Measurements from ENCODE around the gene CREB1. TPM values are rescaled to one million over a fixed set of nuclear protein-coding genes. Genes with fewer than 3 reads are reported as not detected.

The CREB1 gene
- total and polyA plus RNA-seq, 2 donors (not counting 1 experiment from before 2014, with no cell fraction given): 37.7 to 47.4 TPM

DNA sequence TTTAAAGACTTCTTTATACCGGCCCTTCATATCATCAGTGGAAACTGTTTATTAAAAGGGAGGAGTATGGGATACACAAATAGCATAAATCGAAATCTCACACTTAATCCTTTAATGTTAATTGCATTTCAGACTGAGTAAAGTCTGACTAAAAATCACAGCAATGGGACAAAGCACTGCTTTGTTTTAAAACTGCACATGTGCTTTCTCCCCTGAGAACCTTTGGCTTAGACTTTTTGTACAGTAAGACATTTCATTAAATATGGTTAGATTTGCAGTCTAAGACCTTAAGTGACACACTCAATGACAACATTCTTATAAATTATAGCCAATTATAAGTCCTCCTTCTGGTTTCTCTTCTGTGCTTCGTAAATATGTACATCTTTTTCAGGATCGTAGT is 83.0 kb downstream of the CREB1 start:
- H3K36me3 ChIP-seq (ENCODE audit: control insufficient read depth, insufficient read depth, low read length): no peaks in the 10 kb centered on the region
- H2AFZ ChIP-seq (ENCODE audit: low read length): no peak overlapping the region
- DNase-seq (ENCODE audit: low read depth in 2 of 2): no peak
- peaks cover 8% of the 10 kb centered on the region for H3K4me1 ChIP-seq (ENCODE audit: control insufficient read depth, extremely low read depth, insufficient read depth, low read length)
- no peaks in the 10 kb centered on the region for H3K79me2 ChIP-seq (ENCODE audit: control insufficient read depth, insufficient read depth, low read length)
- no peaks in the 10 kb centered on the region for H4K20me1 ChIP-seq (ENCODE audit: control insufficient read depth, extremely low read depth, insufficient read depth, low read length)
- H3K27me3 ChIP-seq (ENCODE audit: control insufficient read depth, insufficient read depth, low read length): no peaks in the 10 kb centered on the region
- no peak overlapping the region for H3K4me2 ChIP-seq (ENCODE audit: extremely low read depth, insufficient read depth, low read length)
- no peak overlapping the region for H3K4me3 ChIP-seq (replicated peaks in 1 of 4; ENCODE audit: control extremely low read depth in 1 of 4, insufficient read depth in 1 of 4, low read depth in 3 of 4, low read length in 4 of 4)
- no peaks in the 10 kb centered on the region for H3K9me3 ChIP-seq (ENCODE audit: control insufficient read depth, insufficient read depth, low read depth, low read length)
- no peak overlapping the region for H3K27ac ChIP-seq (ENCODE audit: insufficient read depth, low read length)
- no peak for TF ChIP-seq EZH2 (IDR thresholded peaks at IDR 0.05; ENCODE audit: low read length, missing control alignments)
- TF ChIP-seq CTCF (conservative IDR thresholded peaks at IDR 0.05 in 1 of 2, IDR thresholded peaks at IDR 0.05 in 1 of 2; ENCODE audit: low read depth in 1 of 2, low read length in 2 of 2): no peak
- no peak overlapping the region for H3K9ac ChIP-seq (ENCODE audit: insufficient read depth, low read length)

GRCh38 chr2:207614824-207615223 is 85.1 kb downstream of the CREB1 start:
- Histone ChIP-seq H3K4me3 (replicated peaks in 1 of 4; ENCODE audit: control extremely low read depth in 1 of 4, insufficient read depth in 1 of 4, low read depth in 3 of 4, low read length in 4 of 4) (no peak overlapping the region), H3K9me3 (ENCODE audit: control insufficient read depth, insufficient read depth, low read depth, low read length) (no peaks in the 10 kb centered on the region), H2AFZ (ENCODE audit: low read length) (no peak overlapping the region), H3K36me3 (ENCODE audit: control insufficient read depth, insufficient read depth, low read length) (no peaks in the 10 kb centered on the region), H3K27ac (ENCODE audit: insufficient read depth, low read length) (no peak overlapping the region), H3K9ac (ENCODE audit: insufficient read depth, low read length) (no peak overlapping the region), H3K4me2 (ENCODE audit: extremely low read depth, insufficient read depth, low read length) (no peak overlapping the region), H3K79me2 (ENCODE audit: control insufficient read depth, insufficient read depth, low read length) (no peaks in the 10 kb centered on the region), H4K20me1 (ENCODE audit: control insufficient read depth, extremely low read depth, insufficient read depth, low read length) (no peaks in the 10 kb centered on the region), H3K4me1 (ENCODE audit: control insufficient read depth, extremely low read depth, insufficient read depth, low read length) (peaks cover 12% of the 10 kb centered on the region), H3K27me3 (ENCODE audit: control insufficient read depth, insufficient read depth, low read length) (no peaks in the 10 kb centered on the region)
- no peak for TF ChIP-seq EZH2 (IDR thresholded peaks at IDR 0.05; ENCODE audit: low read length, missing control alignments)
- no peak for TF ChIP-seq CTCF (conservative IDR thresholded peaks at IDR 0.05 in 1 of 2, IDR thresholded peaks at IDR 0.05 in 1 of 2; ENCODE audit: low read depth in 1 of 2, low read length in 2 of 2)
- DNase-seq (ENCODE audit: low read depth in 2 of 2): no peak

DNA sequence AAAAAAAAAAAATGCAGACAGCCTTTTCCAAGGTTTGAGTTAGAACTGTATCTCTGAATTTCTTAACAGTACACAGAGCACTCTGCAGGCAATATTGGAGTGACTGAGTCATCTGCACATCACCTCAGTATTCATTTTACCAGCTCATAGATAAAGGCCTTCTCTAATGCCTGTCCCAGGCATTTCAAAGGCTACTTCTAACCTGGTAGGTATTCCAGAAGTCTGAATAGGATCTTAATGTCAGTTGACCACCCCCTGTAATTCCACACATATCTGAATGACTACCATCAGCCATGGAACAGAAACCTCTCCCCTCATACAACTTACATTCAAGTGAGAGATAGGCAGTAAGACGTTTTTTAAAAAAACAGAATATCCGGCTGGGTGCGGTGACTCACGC is 86.4 kb downstream of the CREB1 start:
- H3K79me2 ChIP-seq (ENCODE audit: control insufficient read depth, insufficient read depth, low read length): no peaks in the 10 kb centered on the region
- no peaks in the 10 kb centered on the region for H3K27me3 ChIP-seq (ENCODE audit: control insufficient read depth, insufficient read depth, low read length)
- H4K20me1 ChIP-seq (ENCODE audit: control insufficient read depth, extremely low read depth, insufficient read depth, low read length): no peaks in the 10 kb centered on the region
- no peak overlapping the region for H3K9ac ChIP-seq (ENCODE audit: insufficient read depth, low read length)
- H3K4me3 ChIP-seq (replicated peaks in 1 of 4; ENCODE audit: control extremely low read depth in 1 of 4, insufficient read depth in 1 of 4, low read depth in 3 of 4, low read length in 4 of 4): no peak overlapping the region
- H3K4me2 ChIP-seq (ENCODE audit: extremely low read depth, insufficient read depth, low read length): no peak overlapping the region
- DNase-seq (ENCODE audit: low read depth in 2 of 2): peak; percentile 46 to 66
- TF ChIP-seq CTCF (conservative IDR thresholded peaks at IDR 0.05 in 1 of 2, IDR thresholded peaks at IDR 0.05 in 1 of 2; ENCODE audit: low read depth in 1 of 2, low read length in 2 of 2): no peak
- TF ChIP-seq EZH2 (IDR thresholded peaks at IDR 0.05; ENCODE audit: low read length, missing control alignments): no peak
- H3K36me3 ChIP-seq (ENCODE audit: control insufficient read depth, insufficient read depth, low read length): no peaks in the 10 kb centered on the region
- peaks cover 12% of the 10 kb centered on the region for H3K4me1 ChIP-seq (ENCODE audit: control insufficient read depth, extremely low read depth, insufficient read depth, low read length)
- no peak overlapping the region for H2AFZ ChIP-seq (ENCODE audit: low read length)
- peak overlapping the region; percentile 87 for H3K27ac ChIP-seq (ENCODE audit: insufficient read depth, low read length)
- no peaks in the 10 kb centered on the region for H3K9me3 ChIP-seq (ENCODE audit: control insufficient read depth, insufficient read depth, low read depth, low read length)
